Epithelial cell of proximal tubule (primary cell): Measurements from ENCODE around the gene ZNF488. TPM values are rescaled to one million over a fixed set of nuclear protein-coding genes. Genes with fewer than 3 reads are reported as not detected.

Experiments
- DNase-seq: peaks from one replicate; pipeline ENCODE4 v3.0.0-alpha.2; 2011; ENCODE audit warnings: low read depth
- H3K4me3 ChIP-seq: 2 replicates; pipeline ENCODE4 v1.5.1; 2011; ENCODE audit warnings: low read depth, mild to moderate bottlenecking, low read length
- total RNA-seq: library from RNA; depleted of rRNA; stranded (reverse); fragments of >200 nt; gene quantifications from 2 replicates; pipeline ENCODE4 v1.2.3, GENCODE V29; 2015
- TF ChIP-seq, protein P1 (sequence below): conservative IDR thresholded peaks from 2 replicates; pipeline ENCODE4 v1.5.1; 2012; ENCODE audit warnings: low read depth, mild to moderate bottlenecking, low read length

ZNF488 gene
- total RNA-seq, 1 donor from 2014 or later, result 0.63 TPM

DNA sequence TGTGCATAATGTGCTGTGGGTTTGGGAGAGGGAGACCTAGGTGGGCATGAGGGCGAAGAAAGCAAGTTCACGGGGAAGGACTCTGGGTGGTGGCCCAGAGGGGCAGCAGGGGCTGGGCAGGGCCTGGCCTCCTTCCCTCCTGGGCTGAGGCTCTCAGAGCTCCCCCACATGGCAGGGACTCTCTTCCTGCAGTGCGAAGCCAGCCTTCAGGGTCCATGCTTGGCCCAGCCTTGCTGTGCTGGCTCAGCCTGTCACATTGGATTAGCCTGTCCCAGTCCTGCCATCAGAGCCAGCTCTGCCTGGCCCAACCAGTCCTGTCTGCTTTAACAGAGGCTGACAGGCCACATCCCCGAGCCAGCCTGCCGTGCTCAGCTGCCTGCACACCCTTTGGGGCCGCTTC is 20.4 kb upstream of the ZNF488 start:
- no peak overlapping the region for H3K4me3 ChIP-seq
- TF ChIP-seq, protein P1, sequence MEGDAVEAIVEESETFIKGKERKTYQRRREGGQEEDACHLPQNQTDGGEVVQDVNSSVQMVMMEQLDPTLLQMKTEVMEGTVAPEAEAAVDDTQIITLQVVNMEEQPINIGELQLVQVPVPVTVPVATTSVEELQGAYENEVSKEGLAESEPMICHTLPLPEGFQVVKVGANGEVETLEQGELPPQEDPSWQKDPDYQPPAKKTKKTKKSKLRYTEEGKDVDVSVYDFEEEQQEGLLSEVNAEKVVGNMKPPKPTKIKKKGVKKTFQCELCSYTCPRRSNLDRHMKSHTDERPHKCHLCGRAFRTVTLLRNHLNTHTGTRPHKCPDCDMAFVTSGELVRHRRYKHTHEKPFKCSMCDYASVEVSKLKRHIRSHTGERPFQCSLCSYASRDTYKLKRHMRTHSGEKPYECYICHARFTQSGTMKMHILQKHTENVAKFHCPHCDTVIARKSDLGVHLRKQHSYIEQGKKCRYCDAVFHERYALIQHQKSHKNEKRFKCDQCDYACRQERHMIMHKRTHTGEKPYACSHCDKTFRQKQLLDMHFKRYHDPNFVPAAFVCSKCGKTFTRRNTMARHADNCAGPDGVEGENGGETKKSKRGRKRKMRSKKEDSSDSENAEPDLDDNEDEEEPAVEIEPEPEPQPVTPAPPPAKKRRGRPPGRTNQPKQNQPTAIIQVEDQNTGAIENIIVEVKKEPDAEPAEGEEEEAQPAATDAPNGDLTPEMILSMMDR, result no peak
- no peak for DNase-seq

DNA sequence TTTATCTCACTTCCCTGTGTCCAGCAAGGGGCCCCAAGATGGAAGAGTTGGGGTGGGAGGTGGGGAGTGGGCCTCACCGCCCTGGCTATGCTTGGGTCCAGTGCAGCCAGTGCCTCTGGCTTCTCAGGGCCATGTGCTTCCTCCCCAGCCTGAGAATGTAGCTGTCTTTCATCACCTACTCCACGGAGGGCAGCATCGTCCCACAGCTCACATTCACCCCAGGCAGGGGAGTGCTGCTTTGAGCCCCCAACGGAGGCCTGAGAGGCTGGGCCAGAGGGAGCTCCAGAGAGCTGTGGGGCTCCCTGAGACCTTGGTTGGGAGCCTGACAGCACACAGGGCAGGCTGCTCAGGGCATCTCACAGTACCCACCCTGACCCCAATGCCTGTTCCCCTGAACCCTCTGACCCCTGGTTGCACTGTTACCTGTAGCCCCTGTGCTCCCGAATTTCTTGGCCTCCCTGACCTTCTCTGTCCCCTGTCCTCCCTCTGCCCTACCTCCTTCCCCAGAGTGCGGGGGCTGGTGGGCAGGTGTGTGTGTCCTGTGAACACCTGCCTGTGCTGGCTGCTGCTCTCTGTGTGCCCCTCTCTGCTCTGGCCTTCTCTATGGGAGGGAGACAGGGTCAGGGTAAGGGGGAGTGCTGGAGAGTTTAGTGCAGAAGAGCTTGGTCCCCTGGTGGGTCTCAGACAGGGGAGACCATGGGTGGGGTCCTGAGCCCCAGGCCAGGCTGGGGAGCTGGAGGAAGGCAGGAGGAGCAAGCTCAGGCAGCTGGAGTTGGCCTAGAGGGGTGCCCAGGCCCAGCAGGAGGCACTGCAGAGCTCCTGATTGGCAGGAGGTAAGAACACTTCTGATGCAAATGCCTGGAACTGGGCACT is 19.6 kb upstream of the ZNF488 start:
- DNase-seq, result no peak
- no peak overlapping the region for H3K4me3 ChIP-seq
- TF ChIP-seq, protein P1, result peak; percentile 38

DNA sequence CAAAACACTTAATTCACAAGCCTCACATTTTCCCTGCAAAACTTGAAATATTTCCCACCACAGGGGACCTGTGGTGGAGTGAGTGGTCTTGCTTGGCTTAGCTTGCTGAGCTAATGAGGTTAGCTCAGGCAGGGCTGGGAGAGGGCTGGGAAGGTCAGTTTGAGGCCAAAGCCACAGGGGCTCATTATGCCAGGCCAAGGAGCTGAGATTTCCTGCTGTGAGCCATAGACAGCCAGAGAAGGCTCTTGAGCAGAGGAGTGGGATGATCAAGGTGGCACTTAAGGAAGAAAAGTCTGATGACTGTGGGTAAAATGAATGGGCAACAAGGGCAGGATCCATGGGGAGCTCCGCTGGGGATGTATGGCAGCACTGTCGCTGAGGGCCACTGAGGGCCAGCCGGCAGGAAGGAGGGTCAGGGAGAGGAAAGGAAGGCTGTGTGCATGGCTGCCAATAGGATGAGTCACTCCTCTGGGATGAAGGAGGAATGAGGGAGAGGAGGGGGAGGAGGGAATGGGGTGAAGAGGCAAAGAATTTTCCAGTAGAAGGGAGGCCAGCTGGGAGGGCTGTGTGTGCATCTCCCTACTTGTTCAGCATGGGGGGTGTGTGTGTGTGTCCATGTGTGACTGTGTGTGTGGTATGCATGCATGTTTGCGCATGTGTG is 18.7 kb upstream of the ZNF488 start:
- TF ChIP-seq, protein P1, result no peak
- DNase-seq, result peak; percentile 59
- H3K4me3 ChIP-seq, result no peak overlapping the region

DNA sequence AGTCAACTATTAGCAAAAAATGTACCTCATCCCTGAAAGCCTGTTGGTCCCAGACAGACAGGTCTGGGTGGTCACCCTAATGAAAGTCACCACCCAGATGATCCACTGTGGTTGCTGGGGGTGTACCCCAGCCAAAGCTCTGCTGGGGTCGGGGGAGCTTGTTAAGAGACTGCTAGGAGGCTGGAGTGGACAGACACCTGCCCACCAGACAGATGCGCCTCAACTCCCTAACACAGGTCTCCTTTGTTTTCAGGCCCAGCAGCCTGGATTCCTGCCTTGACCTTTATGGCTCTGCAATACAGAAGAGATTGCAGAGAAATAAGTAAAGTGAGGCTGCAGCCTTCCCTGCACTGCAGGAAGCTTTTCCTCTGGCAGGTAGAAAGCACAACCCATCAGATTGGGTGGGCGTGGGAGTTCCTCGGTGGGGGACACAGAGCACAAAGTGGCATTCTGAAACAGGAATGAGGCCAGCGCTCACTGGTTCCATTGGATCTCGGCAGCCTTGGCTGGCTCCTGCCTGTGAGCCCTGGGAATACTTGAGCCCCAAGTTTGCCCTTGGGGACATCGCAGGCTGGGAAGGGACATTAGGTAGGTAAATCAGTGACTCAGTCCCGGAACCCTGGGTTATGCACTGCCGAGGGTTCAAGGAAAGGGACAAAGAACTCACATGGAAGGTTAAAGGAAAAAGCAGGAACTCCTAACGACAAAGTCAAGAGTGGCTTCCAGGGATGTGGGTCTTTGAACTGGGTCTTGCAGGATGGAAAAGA is 18.0 kb upstream of the ZNF488 start:
- DNase-seq, result no peak
- TF ChIP-seq, protein P1, result no peak
- no peak overlapping the region for H3K4me3 ChIP-seq

DNA sequence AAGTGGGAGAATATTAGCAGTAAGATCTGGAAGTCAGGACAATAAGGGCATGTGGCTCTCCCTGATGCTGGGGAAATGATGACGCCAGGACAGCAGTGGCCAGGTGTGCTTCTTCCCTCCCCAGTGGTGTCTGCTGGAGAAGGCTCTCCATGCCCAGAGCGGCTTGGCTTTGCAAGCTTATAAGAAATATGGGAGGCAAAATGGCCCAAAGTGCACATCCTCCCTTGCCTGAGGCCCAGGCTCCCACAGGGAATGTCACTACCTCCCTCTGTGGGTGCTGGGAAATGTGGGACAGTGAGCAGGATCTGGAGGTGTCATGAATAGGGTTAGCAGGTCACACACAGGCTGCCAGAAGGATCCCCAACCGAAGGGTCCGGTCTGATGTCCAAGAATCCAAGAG is 17.1 kb upstream of the ZNF488 start:
- DNase-seq, result no peak
- H3K4me3 ChIP-seq, result no peak overlapping the region
- TF ChIP-seq, protein P1, result no peak

DNA sequence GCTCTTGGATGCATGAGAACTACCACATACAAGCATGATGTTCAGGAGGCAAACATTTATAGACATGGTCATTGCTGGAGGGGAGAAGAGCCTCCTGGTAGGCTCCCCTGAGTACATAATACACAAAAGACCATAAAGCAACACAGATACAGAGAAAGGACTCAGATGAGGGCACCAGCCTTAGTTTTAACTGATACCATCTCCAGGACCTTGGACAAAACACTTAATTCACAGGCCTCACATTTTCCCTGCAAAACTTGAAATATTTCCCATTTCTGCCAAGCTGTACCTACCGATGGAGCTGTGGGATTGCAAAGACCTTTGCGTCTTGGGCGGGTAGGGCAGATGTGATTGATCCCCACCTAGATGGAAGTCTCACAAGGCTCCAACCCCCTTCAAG is 16.7 kb upstream of the ZNF488 start:
- H3K4me3 ChIP-seq, result no peak overlapping the region
- TF ChIP-seq, protein P1, result no peak
- no peak for DNase-seq
